Naive thymus-derived CD4-positive, alpha-beta T cell (primary cell): Measurements from ENCODE around the gene FSTL3. TPM values are rescaled to one million over a fixed set of nuclear protein-coding genes. Genes with fewer than 3 reads are reported as not detected.

Experiments
- ATAC-seq: fragments of 150-1000 bp; cut with Tn5 transposase; 2 replicates; pipeline ENCODE4 v1.10.0; 2021; ENCODE audit warnings: mild to moderate bottlenecking, moderate library complexity
- CTCF ChIA-PET: fragments of 350-600 bp; sonication (Branson Sonifier 250); formaldehyde crosslinking; loops from one replicate; lab custom pipeline; 2021; ENCODE audit warnings: antibody characterized with exemption; lab: Charles Lee
- POLR2A ChIA-PET: fragments of 350-600 bp; sonication (Branson Sonifier 250); formaldehyde crosslinking; loops from one replicate; lab custom pipeline; 2021; ENCODE audit warnings: antibody characterized with exemption, inconsistent platforms; lab: Charles Lee
- DNase-seq, 9 donors: peaks; one replicate each; pipeline versions ENCODE4 v3.0.0 to v3.0.0-alpha.2; 2020 to 2022; ENCODE audit warnings: mixed read lengths in 1 of 9
- H3K27ac ChIP-seq: one replicate; pipeline ENCODE4 v1.7.0; 2013; ENCODE audit warnings: mild to moderate bottlenecking, low read depth, low read length, moderate library complexity
- H3K27me3 ChIP-seq, 2 donors: one replicate each; pipeline ENCODE4 v1.7.0; 2013; ENCODE audit warnings: low read length in 2 of 2, mild to moderate bottlenecking in 2 of 2, moderate library complexity in 2 of 2; ENCODE audit not compliant: control insufficient read depth in 2 of 2, insufficient read depth in 2 of 2
- H3K36me3 ChIP-seq, 3 experiments: 1 replicate in 2 of 3; 2 replicates in 1 of 3; pipeline ENCODE4 v1.7.0; 2013; ENCODE audit warnings: low read length in 3 of 3, mild to moderate bottlenecking in 3 of 3, moderate library complexity in 1 of 3; ENCODE audit not compliant: insufficient read depth in 3 of 3, control insufficient read depth in 2 of 3
- H3K4me1 ChIP-seq, 2 donors: one replicate each; pipeline ENCODE4 v1.7.0; 2013; ENCODE audit warnings: low read length in 2 of 2, mild to moderate bottlenecking in 2 of 2, moderate library complexity in 1 of 2; ENCODE audit not compliant: control insufficient read depth in 2 of 2, insufficient read depth in 2 of 2
- H3K4me3 ChIP-seq: 2 replicates; pipeline ENCODE4 v1.7.0; 2013; ENCODE audit warnings: mild to moderate bottlenecking, low read length
- H3K9me3 ChIP-seq, 3 experiments: 1 replicate in 2 of 3; 2 replicates in 1 of 3; pipeline ENCODE4 v1.7.0; 2013; ENCODE audit warnings: low read length in 3 of 3; ENCODE audit not compliant: control insufficient read depth in 2 of 3
- H3K27ac Mint-ChIP-seq, 9 donors: one replicate each; pipeline ENCODE4 v1.8.0; 2020 to 2022; ENCODE audit warnings: mixed read lengths in 9 of 9, mild to moderate bottlenecking in 8 of 9, moderate library complexity in 5 of 9, inconsistent platforms in 2 of 9
- H3K27me3 Mint-ChIP-seq, 5 donors: one replicate each; pipeline ENCODE4 v1.8.0; 2021 to 2022; ENCODE audit warnings: mixed read lengths in 5 of 5, mild to moderate bottlenecking in 1 of 5
- H3K36me3 Mint-ChIP-seq, 5 donors: one replicate each; pipeline ENCODE4 v1.8.0; 2020 to 2022; ENCODE audit warnings: mixed read lengths in 5 of 5, mild to moderate bottlenecking in 3 of 5, inconsistent platforms in 1 of 5
- H3K4me1 Mint-ChIP-seq, 7 donors: one replicate each; pipeline ENCODE4 v1.8.0; 2020 to 2022; ENCODE audit warnings: mixed read lengths in 7 of 7, mild to moderate bottlenecking in 3 of 7, inconsistent platforms in 1 of 7
- H3K4me3 Mint-ChIP-seq, 10 donors: one replicate each; pipeline ENCODE4 v1.8.0; 2020 to 2022; ENCODE audit warnings: mild to moderate bottlenecking in 10 of 10, mixed read lengths in 10 of 10, moderate library complexity in 6 of 10, inconsistent platforms in 2 of 10
- H3K9me3 Mint-ChIP-seq, 11 donors: one replicate each; pipeline ENCODE4 v1.8.0; 2020 to 2022; ENCODE audit warnings: mixed read lengths in 11 of 11, mild to moderate bottlenecking in 4 of 11, inconsistent platforms in 1 of 11, moderate library complexity in 1 of 11
- intact Hi-C, 2 donors: fragments of 100-400 bp; cut with micrococcal nuclease; formaldehyde crosslinking; loops; one replicate each; pipeline ENCODE4 v1.15.1; 2023
- polyA plus RNA-seq, 2 donors: library from polyadenylated mRNA; unstranded; fragments of 300-500 nt; fragmentation: Illumina TruSeq; gene quantifications; one replicate each; pipeline ENCODE4 v1.2.3, GENCODE V29; 2021
- total RNA-seq, 6 experiments: library from RNA in 5 of 6; stranded (reverse) in 5 of 6; gene quantifications; 1 replicate in 5 of 6; 2 replicates in 1 of 6; pipeline ENCODE4 v1.2.3 and lab custom pipeline; 2021 to 2026

FSTL3 gene
- total and polyA plus RNA-seq, 7 experiments from 2014 or later: 2.7 to 6.4 (median 4.7) TPM

- Histone ChIP-seq H3K27me3 (peaks cover 0 to 3% of the 10 kb centered on the region in 2 donors), H3K4me1 (peaks cover 5 to 12% of the 10 kb centered on the region in 2 donors), H3K27ac (peak overlapping the region; percentile 79), H3K9me3 (no peaks in the 10 kb centered on the region), H3K36me3 (no peaks in the 10 kb centered on the region), H3K4me3 (peak overlapping the region; percentile 54)
- ATAC-seq: no peak
- CTCF ChIA-PET: interaction anchor here (0.7 to 1.1 kb wide), 3 partner anchors 14 to 92 kb away, joined by 3 to 7 read pairs (median 6); partner anchors contain the start of gene PRSS57
- Mint-ChIP-seq H3K27me3 (peaks cover 6 to 15% (median 6%) of the 10 kb centered on the region in 5 donors), H3K9me3 (no peaks in the 10 kb centered on the region), H3K4me3 (peak overlapping the region; percentile 71 to 91 (median 80)), H3K27ac (peak overlapping the region in 3 of 9 donors; percentile 47 to 68 (median 54)), H3K36me3 (no peaks in the 10 kb centered on the region), H3K4me1 (peaks cover 0 to 11% (median 5%) of the 10 kb centered on the region in 7 donors)
- POLR2A ChIA-PET: interaction anchor here (0.7 to 2.2 kb wide), 7 partner anchors 9 to 589 kb away, joined by 3 to 11 read pairs (median 4); partner anchors contain the start of genes CIRBP and RNF126
- peak in 6 of 9 donors; percentile 28 to 57 (median 36) for DNase-seq
- intact Hi-C loops: loop anchor here (1.0 to 5.0 kb wide), 21 partner anchors 16 to 728 kb away; partner anchors contain the start of genes PTBP1 (in 2 of the 2), RNF126 (in 2 of the 2), BSG (in 1 of the 2) and CDC34 (in 1 of the 2)
Measured at GRCh38 chr19:679418-680286, 3.5 kb downstream of the FSTL3 start.

- ATAC-seq: peak; percentile 91
- H3K4me1 ChIP-seq: peaks cover 5 to 12% of the 10 kb centered on the region in 2 donors
- CTCF ChIA-PET: no interaction called here
- peak overlapping the region; percentile 82 for H3K27ac ChIP-seq
- peaks cover 0 to 2% of the 10 kb centered on the region in 2 donors for H3K27me3 ChIP-seq
- H3K9me3 ChIP-seq: no peaks in the 10 kb centered on the region
- peak overlapping the region; percentile 77 to 95 (median 92) for H3K4me3 Mint-ChIP-seq
- H3K36me3 ChIP-seq: no peaks in the 10 kb centered on the region
- H3K27me3 Mint-ChIP-seq: peaks cover under 1 to 10% (median under 1%) of the 10 kb centered on the region in 5 donors
- intact Hi-C loops: loop anchor here (1.0 to 5.0 kb wide), 21 partner anchors 17 to 727 kb away; partner anchors contain the start of genes PTBP1 (in 2 of the 2), RNF126 (in 2 of the 2), BSG (in 1 of the 2) and CDC34 (in 1 of the 2)
- H3K27ac Mint-ChIP-seq: peak overlapping the region; percentile 89 to 100 (median 98)
- no peaks in the 10 kb centered on the region for H3K36me3 Mint-ChIP-seq
- peaks cover 0 to 8% (median 2%) of the 10 kb centered on the region in 7 donors for H3K4me1 Mint-ChIP-seq
- H3K4me3 ChIP-seq: peak overlapping the region; percentile 78
- no peaks in the 10 kb centered on the region for H3K9me3 Mint-ChIP-seq
- DNase-seq: peak; percentile 94 to 100 (median 97)
- POLR2A ChIA-PET: interaction anchor here (1.0 to 1.4 kb wide), 5 partner anchors 17 to 589 kb away, joined by 3 to 11 read pairs (median 3); partner anchors contain the start of genes BSG, CIRBP and RNF126
Measured at GRCh38 chr19:680287-681028, 4.3 kb downstream of the FSTL3 start.

DNA sequence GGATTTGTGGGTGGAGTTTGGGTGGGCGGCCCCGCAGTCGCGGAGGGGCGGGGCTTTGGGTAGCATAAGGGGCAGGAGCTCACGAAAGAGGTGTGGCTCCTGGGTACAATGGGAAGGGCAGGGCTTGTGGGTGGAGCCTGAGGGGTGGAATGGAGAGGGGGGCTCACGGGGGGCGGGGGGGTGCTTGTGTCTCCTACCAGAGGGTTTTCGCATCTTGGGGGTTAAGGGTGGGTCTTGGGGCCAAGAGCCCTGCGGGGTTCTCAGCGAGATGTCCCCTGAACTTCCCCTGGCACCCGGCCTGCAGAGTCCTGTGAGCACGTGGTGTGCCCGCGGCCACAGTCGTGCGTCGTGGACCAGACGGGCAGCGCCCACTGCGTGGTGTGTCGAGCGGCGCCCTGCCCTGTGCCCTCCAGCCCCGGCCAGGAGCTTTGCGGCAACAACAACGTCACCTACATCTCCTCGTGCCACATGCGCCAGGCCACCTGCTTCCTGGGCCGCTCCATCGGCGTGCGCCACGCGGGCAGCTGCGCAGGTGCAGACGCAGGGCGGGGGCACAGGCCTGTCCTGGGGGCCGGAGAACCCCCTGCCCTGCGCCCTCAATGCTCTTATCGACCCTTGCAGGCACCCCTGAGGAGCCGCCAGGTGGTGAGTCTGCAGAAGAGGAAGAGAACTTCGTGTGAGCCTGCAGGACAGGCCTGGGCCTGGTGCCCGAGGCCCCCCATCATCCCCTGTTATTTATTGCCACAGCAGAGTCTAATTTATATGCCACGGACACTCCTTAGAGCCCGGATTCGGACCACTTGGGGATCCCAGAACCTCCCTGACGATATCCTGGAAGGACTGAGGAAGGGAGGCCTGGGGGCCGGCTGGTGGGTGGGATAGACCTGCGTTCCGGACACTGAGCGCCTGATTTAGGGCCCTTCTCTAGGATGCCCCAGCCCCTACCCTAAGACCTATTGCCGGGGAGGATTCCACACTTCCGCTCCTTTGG is 5.1 kb downstream of the FSTL3 start:
- peak in 7 of 9 donors; percentile 33 to 49 (median 41) for DNase-seq
- Histone ChIP-seq H3K9me3 (no peaks in the 10 kb centered on the region), H3K27me3 (no peaks in the 10 kb centered on the region), H3K4me3 (peak overlapping the region; percentile 78), H3K27ac (peak overlapping the region; percentile 82), H3K36me3 (no peaks in the 10 kb centered on the region), H3K4me1 (peaks cover 5 to 12% of the 10 kb centered on the region in 2 donors)
- H3K4me3 Mint-ChIP-seq: peak overlapping the region; percentile 77 to 95 (median 92)
- ATAC-seq: no peak
- peaks cover 0 to 8% (median 0%) of the 10 kb centered on the region in 7 donors for H3K4me1 Mint-ChIP-seq
- no peaks in the 10 kb centered on the region for H3K9me3 Mint-ChIP-seq
- no peaks in the 10 kb centered on the region for H3K36me3 Mint-ChIP-seq
- ChIA-PET CTCF (no interaction called here), POLR2A (interaction anchor here (1.0 to 1.4 kb wide), 4 partner anchors 18 to 588 kb away, joined by 3 to 11 read pairs (median 4); partner anchors contain the start of genes BSG, CIRBP and RNF126)
- intact Hi-C loops: loop anchor here (2.0 to 5.0 kb wide), 7 partner anchors 51 to 491 kb away; partner anchors contain the start of genes POLR2E (in 1 of the 2), SBNO2 (in 1 of the 2), TPGS1 (in 1 of the 2) and WDR18 (in 1 of the 2)
- H3K27ac Mint-ChIP-seq: peak overlapping the region; percentile 89 to 100 (median 98)
- H3K27me3 Mint-ChIP-seq: peaks cover 0 to 5% (median 0%) of the 10 kb centered on the region in 5 donors

GRCh38 chr19:682678-683320 is 6.6 kb downstream of the FSTL3 start:
- intact Hi-C loops: loop anchor here in 1 of 2 donors (5.0 kb wide), 4 partner anchors 50 to 490 kb away; partner anchors contain the start of genes SBNO2 and WDR18
- H3K36me3 Mint-ChIP-seq: no peaks in the 10 kb centered on the region
- Histone ChIP-seq H3K36me3 (no peaks in the 10 kb centered on the region), H3K9me3 (no peaks in the 10 kb centered on the region), H3K4me3 (no peak overlapping the region), H3K27me3 (no peaks in the 10 kb centered on the region), H3K4me1 (peaks cover 5 to 12% of the 10 kb centered on the region in 2 donors), H3K27ac (no peak overlapping the region)
- H3K27ac Mint-ChIP-seq: peak overlapping the region in 1 of 9 donors; percentile 13
- no peaks in the 10 kb centered on the region for H3K9me3 Mint-ChIP-seq
- ATAC-seq (no peak), DNase-seq (no peak)
- H3K4me1 Mint-ChIP-seq: peaks cover 0 to 8% (median 0%) of the 10 kb centered on the region in 7 donors
- ChIA-PET POLR2A (no interaction called here), CTCF (no interaction called here)
- no peak overlapping the region for H3K4me3 Mint-ChIP-seq
- no peaks in the 10 kb centered on the region for H3K27me3 Mint-ChIP-seq

DNA sequence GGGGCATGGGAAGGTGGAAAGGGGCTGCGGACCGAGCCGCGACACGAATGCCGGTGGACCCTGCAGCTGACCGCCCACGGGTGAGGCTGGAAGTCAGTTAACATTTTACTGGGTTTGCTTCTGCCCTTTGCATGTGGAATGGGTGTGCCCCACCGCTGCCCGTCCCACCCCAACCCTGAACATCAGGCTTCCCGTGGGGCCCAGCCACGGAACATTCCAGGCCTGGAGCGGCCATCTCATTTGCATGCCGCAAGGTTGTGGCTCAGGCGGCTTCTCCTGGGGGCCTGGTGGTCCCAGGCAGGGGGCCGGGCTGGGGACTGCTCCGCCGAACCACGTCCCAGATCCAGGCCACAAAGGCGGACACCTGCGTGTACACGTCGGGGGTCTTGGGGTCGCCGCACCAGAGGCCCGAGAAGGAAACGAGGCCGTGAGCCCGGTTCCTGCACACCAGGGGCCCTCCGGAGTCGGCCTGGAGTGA is 9.3 kb downstream of the FSTL3 start:
- Histone ChIP-seq H3K27ac (no peak overlapping the region), H3K9me3 (no peaks in the 10 kb centered on the region), H3K4me3 (no peak overlapping the region), H3K27me3 (no peaks in the 10 kb centered on the region), H3K36me3 (no peaks in the 10 kb centered on the region), H3K4me1 (peaks cover 0 to 6% of the 10 kb centered on the region in 2 donors)
- Mint-ChIP-seq H3K4me1 (peaks cover 0 to 5% (median 0%) of the 10 kb centered on the region in 7 donors), H3K27me3 (no peaks in the 10 kb centered on the region), H3K4me3 (no peak overlapping the region), H3K9me3 (no peaks in the 10 kb centered on the region), H3K27ac (no peak overlapping the region), H3K36me3 (no peaks in the 10 kb centered on the region)
- CTCF ChIA-PET: no interaction called here
- ATAC-seq (no peak), DNase-seq (no peak)
- intact Hi-C loops: no loop called here
- POLR2A ChIA-PET: no interaction called here
